ENCODE measurements around the gene SP7.
A peak's percentile ranks its signal among the peaks of the same experiment; 100 is the strongest.

DNA sequence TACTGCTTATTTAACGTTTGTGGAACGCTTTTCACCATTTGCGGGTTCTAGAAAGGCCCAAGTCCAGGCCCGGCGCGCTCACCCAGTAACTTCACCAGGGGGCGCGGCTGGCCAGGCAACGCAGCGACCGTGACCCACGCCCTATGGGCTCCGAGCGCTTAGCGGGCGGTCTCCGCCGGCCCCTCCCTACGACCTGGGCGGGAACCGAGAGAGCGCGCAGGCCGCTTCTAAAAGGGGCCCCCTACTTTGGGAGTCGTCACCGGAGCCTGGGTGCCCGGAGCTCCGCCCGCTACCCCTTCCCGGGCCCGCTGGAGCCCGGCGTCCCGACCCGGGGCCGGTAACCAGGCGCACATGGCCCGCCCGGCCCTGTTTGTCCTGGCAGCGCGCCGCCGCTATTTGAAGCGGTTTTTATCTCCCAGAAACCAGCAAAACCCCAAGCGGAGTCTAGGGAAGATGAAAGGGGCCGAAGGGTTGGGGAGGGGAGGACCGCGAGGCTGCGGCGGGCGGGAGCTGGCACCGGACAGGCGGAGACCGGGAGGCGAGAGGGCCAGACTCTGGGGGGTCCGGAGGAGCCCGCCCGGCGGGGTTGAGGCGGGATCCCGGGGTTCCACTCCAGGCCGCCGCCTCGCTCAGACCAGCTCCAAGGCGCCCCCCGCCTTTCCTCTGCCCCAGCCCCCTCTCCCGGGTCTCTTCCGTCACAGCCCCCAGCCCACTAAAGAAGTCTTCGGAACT is 11.2 kb downstream of the SP7 start:
- peak; percentile 86 to 94 for TF ChIP-seq POLR2A (IDR thresholded peaks at IDR 0.05)
- TF ChIP-seq, protein P1, sequence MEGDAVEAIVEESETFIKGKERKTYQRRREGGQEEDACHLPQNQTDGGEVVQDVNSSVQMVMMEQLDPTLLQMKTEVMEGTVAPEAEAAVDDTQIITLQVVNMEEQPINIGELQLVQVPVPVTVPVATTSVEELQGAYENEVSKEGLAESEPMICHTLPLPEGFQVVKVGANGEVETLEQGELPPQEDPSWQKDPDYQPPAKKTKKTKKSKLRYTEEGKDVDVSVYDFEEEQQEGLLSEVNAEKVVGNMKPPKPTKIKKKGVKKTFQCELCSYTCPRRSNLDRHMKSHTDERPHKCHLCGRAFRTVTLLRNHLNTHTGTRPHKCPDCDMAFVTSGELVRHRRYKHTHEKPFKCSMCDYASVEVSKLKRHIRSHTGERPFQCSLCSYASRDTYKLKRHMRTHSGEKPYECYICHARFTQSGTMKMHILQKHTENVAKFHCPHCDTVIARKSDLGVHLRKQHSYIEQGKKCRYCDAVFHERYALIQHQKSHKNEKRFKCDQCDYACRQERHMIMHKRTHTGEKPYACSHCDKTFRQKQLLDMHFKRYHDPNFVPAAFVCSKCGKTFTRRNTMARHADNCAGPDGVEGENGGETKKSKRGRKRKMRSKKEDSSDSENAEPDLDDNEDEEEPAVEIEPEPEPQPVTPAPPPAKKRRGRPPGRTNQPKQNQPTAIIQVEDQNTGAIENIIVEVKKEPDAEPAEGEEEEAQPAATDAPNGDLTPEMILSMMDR (IDR thresholded peaks at IDR 0.05) = peak; percentile 87 to 97 (median 92)

Measured in uterus (tissue), 2 donors.